Neural cell (in vitro differentiated cells): ENCODE measurements around the gene ALB. TPM values are rescaled to one million over a fixed set of nuclear protein-coding genes. Genes with fewer than 3 reads are reported as not detected.

ENCODE experiments used
- H2AFZ ChIP-seq: fragments of 200-600, 300-800 bp; sonication (generic), shearing (Covaris generic); 2 replicates; pipeline ENCODE4 v1.6.0; 2014; ENCODE audit warnings: low read depth, mild to moderate bottlenecking, antibody characterized with exemption, low read length, moderate library complexity
- H3F3A ChIP-seq: fragments of 200-600 bp; shearing (Covaris generic); 2 replicates; pipeline ENCODE4 v1.6.1; 2016; ENCODE audit warnings: mild to moderate bottlenecking, moderate library complexity, mixed read lengths, antibody characterized with exemption, low read length; ENCODE audit not compliant: insufficient read depth, poor library complexity, severe bottlenecking
- H3K27ac ChIP-seq: fragments of 200-600, 300-800 bp; sonication (generic), shearing (Covaris generic); 2 replicates; pipeline ENCODE4 v1.5.1; 2014; ENCODE audit warnings: mild to moderate bottlenecking, low read length, moderate library complexity
- H3K27me3 ChIP-seq: fragments of 300-800, 200-600 bp; sonication (generic), shearing (Covaris generic); 2 replicates; pipeline ENCODE4 v1.6.0; 2014; ENCODE audit warnings: mild to moderate bottlenecking, low read depth, low read length, moderate library complexity; ENCODE audit not compliant: insufficient read depth
- H3K36me3 ChIP-seq: fragments of 300-800, 200-600 bp; sonication (generic), shearing (Covaris generic); 2 replicates; pipeline ENCODE4 v1.5.1; 2014; ENCODE audit warnings: mild to moderate bottlenecking, antibody characterized with exemption, low read length, moderate library complexity; ENCODE audit not compliant: insufficient read depth
- H3K4me2 ChIP-seq: fragments of 300-800, 200-600 bp; sonication (generic), shearing (Covaris generic); 2 replicates; pipeline ENCODE4 v1.6.0; 2014; ENCODE audit warnings: mild to moderate bottlenecking, low read length
- H3K4me3 ChIP-seq: fragments of 300-800, 200-600 bp; sonication (generic), shearing (Covaris generic); 2 replicates; pipeline ENCODE4 v1.5.1; 2014; ENCODE audit warnings: mild to moderate bottlenecking, low read length, moderate library complexity
- H3K79me2 ChIP-seq: fragments of 200-600 bp; shearing (Covaris generic); replicated peaks from 2 replicates; pipeline ENCODE4 v1.6.0; 2014; ENCODE audit warnings: mild to moderate bottlenecking, low read length, moderate library complexity; ENCODE audit not compliant: insufficient read depth
- H3K9ac ChIP-seq: fragments of 300-800, 200-600 bp; sonication (generic), shearing (Covaris generic); 2 replicates; pipeline ENCODE4 v1.6.1; 2016; ENCODE audit warnings: mild to moderate bottlenecking, low read length, mixed read lengths
- H3K9me2 ChIP-seq: fragments of 200-600 bp; shearing (Covaris generic); 2 replicates; pipeline ENCODE4 v1.6.1; 2016; ENCODE audit warnings: mild to moderate bottlenecking, low read length, mixed read lengths; ENCODE audit not compliant: insufficient read depth
- H3K9me3 ChIP-seq: fragments of 200-600, 300-800 bp; sonication (generic), shearing (Covaris generic); 2 replicates; pipeline ENCODE4 v1.6.1; 2016; ENCODE audit warnings: mild to moderate bottlenecking, mixed run types, low read length, moderate library complexity, mixed read lengths
- H4K20me1 ChIP-seq: fragments of 200-600 bp; shearing (Covaris generic); 2 replicates; pipeline ENCODE4 v1.6.1; 2016; ENCODE audit warnings: mild to moderate bottlenecking, mixed run types; ENCODE audit not compliant: insufficient read depth
- CTCF ChIP-seq: fragments of 450-650 bp; IDR thresholded peaks from 2 replicates; pipeline ENCODE4 v1.5.1; 2014; ENCODE audit warnings: antibody characterized with exemption, mild to moderate bottlenecking, moderate library complexity; ENCODE audit not compliant: poor library complexity, severe bottlenecking
- EP300 ChIP-seq: fragments of 450-650 bp; conservative IDR thresholded peaks from 2 replicates; pipeline ENCODE4 v1.6.1; 2014; ENCODE audit warnings: antibody characterized with exemption, mild to moderate bottlenecking, moderate library complexity; ENCODE audit not compliant: poor library complexity, severe bottlenecking
- EZH2 ChIP-seq: fragments of 200-600, 300-800 bp; shearing (Covaris generic), sonication (generic); IDR thresholded peaks from 2 replicates; pipeline ENCODE4 v1.6.1; 2014; ENCODE audit warnings: antibody characterized with exemption, low read length, borderline replicate concordance, mild to moderate bottlenecking; ENCODE audit not compliant: insufficient read depth, poor library complexity, severe bottlenecking
- MXI1 ChIP-seq: fragments of 450-650 bp; conservative IDR thresholded peaks from 2 replicates; pipeline ENCODE4 v1.6.1; 2014; ENCODE audit warnings: antibody characterized with exemption, mild to moderate bottlenecking; ENCODE audit not compliant: poor library complexity, severe bottlenecking
- POLR2AphosphoS5 ChIP-seq: IDR thresholded peaks from 2 replicates; pipeline ENCODE4 v1.6.1; 2012
- RAD21 ChIP-seq: fragments of 450-650 bp; conservative IDR thresholded peaks from 2 replicates; pipeline ENCODE4 v1.6.1; 2014; ENCODE audit warnings: antibody characterized with exemption, mild to moderate bottlenecking, moderate library complexity
- REST ChIP-seq: IDR thresholded peaks from 2 replicates; pipeline ENCODE4 v1.6.1; 2012; ENCODE audit warnings: borderline replicate concordance
- SMC3 ChIP-seq: fragments of 450-650 bp; conservative IDR thresholded peaks from 2 replicates; pipeline ENCODE4 v1.6.1; 2014; ENCODE audit warnings: antibody characterized with exemption, mild to moderate bottlenecking, moderate library complexity; ENCODE audit not compliant: poor library complexity
- TAF1 ChIP-seq: IDR thresholded peaks from 2 replicates; pipeline ENCODE4 v1.6.1; 2012; ENCODE audit warnings: low read depth
- polyA plus RNA-seq: library from polyadenylated mRNA; depleted of rRNA; stranded (reverse); fragments of >200 nt; gene quantifications from 2 replicates; pipeline ENCODE4 v1.2.3, GENCODE V29; 2014

ALB gene
- polyA plus RNA-seq, 1 donor from 2014 or later: 3.4 TPM

GRCh38 chr4:73438048-73438447, 34.0 kb downstream of the ALB start:
- no peak overlapping the region for H3K4me2 ChIP-seq
- no peaks in the 10 kb centered on the region for H3F3A ChIP-seq
- no peaks in the 10 kb centered on the region for H4K20me1 ChIP-seq
- H3K27me3 ChIP-seq: no peaks in the 10 kb centered on the region
- H3K36me3 ChIP-seq: no peaks in the 10 kb centered on the region
- no peaks in the 10 kb centered on the region for H3K9me2 ChIP-seq
- H3K9me3 ChIP-seq: no peaks in the 10 kb centered on the region
- H3K27ac ChIP-seq: no peak overlapping the region
- no peak overlapping the region for H3K9ac ChIP-seq
- no peak overlapping the region for H3K4me3 ChIP-seq
- H3K79me2 ChIP-seq: no peaks in the 10 kb centered on the region
- H2AFZ ChIP-seq: no peak overlapping the region
- TF ChIP-seq RAD21 (no peak), POLR2AphosphoS5 (no peak), EP300 (no peak), SMC3 (no peak), CTCF (no peak), MXI1 (no peak), TAF1 (no peak), EZH2 (no peak), REST (no peak)

GRCh38 chr4:73438582-73439215, 34.6 kb downstream of the ALB start:
- TF ChIP-seq CTCF (no peak), TAF1 (no peak), EZH2 (no peak), POLR2AphosphoS5 (no peak), EP300 (no peak), REST (no peak)
- H3K27me3 ChIP-seq: no peaks in the 10 kb centered on the region
- no peak overlapping the region for H3K27ac ChIP-seq
- H4K20me1 ChIP-seq: no peaks in the 10 kb centered on the region
- no peaks in the 10 kb centered on the region for H3K36me3 ChIP-seq
- no peak overlapping the region for H3K4me3 ChIP-seq
- H3K4me2 ChIP-seq: no peak overlapping the region
- H3K9me3 ChIP-seq: no peaks in the 10 kb centered on the region
- no peaks in the 10 kb centered on the region for H3K79me2 ChIP-seq
- no peak overlapping the region for H3K9ac ChIP-seq
- no peaks in the 10 kb centered on the region for H3F3A ChIP-seq
- H2AFZ ChIP-seq: no peak overlapping the region
- H3K9me2 ChIP-seq: no peaks in the 10 kb centered on the region
